ENCODE measurements around the gene CSF3. TPM values are rescaled to one million over a fixed set of nuclear protein-coding genes. Genes with fewer than 3 reads are reported as not detected.
"Not testable (repeated sequence)": the region's sequence is repeated elsewhere in the genome, so short reads cannot be mapped to it uniquely, and the experiment has no call there.

The CSF3 gene
- total RNA-seq, 1 donor from 2014 or later: not detected

GRCh38 chr17:39997543-39997942, 17.7 kb upstream of the CSF3 start:
- H3K36me3 Mint-ChIP-seq (ENCODE audit: insufficient read depth): peaks cover 26% of the 10 kb centered on the region
- TF ChIP-seq, protein P1, sequence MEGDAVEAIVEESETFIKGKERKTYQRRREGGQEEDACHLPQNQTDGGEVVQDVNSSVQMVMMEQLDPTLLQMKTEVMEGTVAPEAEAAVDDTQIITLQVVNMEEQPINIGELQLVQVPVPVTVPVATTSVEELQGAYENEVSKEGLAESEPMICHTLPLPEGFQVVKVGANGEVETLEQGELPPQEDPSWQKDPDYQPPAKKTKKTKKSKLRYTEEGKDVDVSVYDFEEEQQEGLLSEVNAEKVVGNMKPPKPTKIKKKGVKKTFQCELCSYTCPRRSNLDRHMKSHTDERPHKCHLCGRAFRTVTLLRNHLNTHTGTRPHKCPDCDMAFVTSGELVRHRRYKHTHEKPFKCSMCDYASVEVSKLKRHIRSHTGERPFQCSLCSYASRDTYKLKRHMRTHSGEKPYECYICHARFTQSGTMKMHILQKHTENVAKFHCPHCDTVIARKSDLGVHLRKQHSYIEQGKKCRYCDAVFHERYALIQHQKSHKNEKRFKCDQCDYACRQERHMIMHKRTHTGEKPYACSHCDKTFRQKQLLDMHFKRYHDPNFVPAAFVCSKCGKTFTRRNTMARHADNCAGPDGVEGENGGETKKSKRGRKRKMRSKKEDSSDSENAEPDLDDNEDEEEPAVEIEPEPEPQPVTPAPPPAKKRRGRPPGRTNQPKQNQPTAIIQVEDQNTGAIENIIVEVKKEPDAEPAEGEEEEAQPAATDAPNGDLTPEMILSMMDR (IDR thresholded peaks at IDR 0.05; ENCODE audit: unreplicated experiment): no peak
- no peak overlapping the region for H3K27ac Mint-ChIP-seq
- no peaks in the 10 kb centered on the region for H3K9me3 Mint-ChIP-seq (ENCODE audit: low read depth)
- no peak overlapping the region for H3K4me3 Mint-ChIP-seq (ENCODE audit: low read depth)
- H3K27me3 Mint-ChIP-seq: no peaks in the 10 kb centered on the region
- H3K4me1 Mint-ChIP-seq (ENCODE audit: low read depth): no peaks in the 10 kb centered on the region
- DNase-seq (ENCODE audit: low spot score, unreplicated experiment): no peak

GRCh38 chr17:39999067-39999466, 16.2 kb upstream of the CSF3 start:
- no peak for DNase-seq (ENCODE audit: low spot score, unreplicated experiment)
- Mint-ChIP-seq H3K27ac (peak overlapping the region; percentile 3), H3K27me3 (no peaks in the 10 kb centered on the region), H3K4me3 (ENCODE audit: low read depth) (no peak overlapping the region), H3K4me1 (ENCODE audit: low read depth) (no peaks in the 10 kb centered on the region), H3K36me3 (ENCODE audit: insufficient read depth) (peaks cover 14% of the 10 kb centered on the region), H3K9me3 (ENCODE audit: low read depth) (no peaks in the 10 kb centered on the region)
- TF ChIP-seq, protein P1 (IDR thresholded peaks at IDR 0.05; ENCODE audit: unreplicated experiment): no peak

- Mint-ChIP-seq H3K9me3 (ENCODE audit: low read depth) (no peaks in the 10 kb centered on the region), H3K36me3 (ENCODE audit: insufficient read depth) (peaks cover 4% of the 10 kb centered on the region), H3K4me1 (ENCODE audit: low read depth) (no peaks in the 10 kb centered on the region), H3K27ac (no peak overlapping the region), H3K27me3 (no peaks in the 10 kb centered on the region), H3K4me3 (ENCODE audit: low read depth) (no peak overlapping the region)
- TF ChIP-seq, protein P1 (IDR thresholded peaks at IDR 0.05; ENCODE audit: unreplicated experiment): no peak
- no peak for DNase-seq (ENCODE audit: low spot score, unreplicated experiment)
These were observed 15.1 kb upstream of the CSF3 start for GRCh38 chr17:40000161-40000560.

DNA sequence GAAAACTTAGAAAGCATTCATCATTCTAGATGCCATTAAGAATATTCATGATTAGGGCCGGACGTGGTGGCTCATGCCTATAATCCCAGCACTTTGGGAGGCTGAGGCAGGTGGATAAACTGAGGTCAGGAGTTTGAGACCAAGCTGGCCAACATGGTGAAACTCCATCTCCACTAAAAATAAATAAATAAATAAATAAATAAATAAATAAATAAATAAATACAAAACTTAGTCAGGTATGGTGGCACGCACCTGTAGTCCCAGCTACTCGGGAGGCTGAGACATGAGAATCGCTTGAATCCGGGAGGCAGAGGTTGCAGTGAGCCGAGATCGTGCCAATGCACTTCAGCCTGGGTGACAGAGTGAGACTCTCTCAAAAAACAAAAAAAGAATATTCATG, 13.9 kb upstream of the CSF3 start:
- not testable (repeated sequence) for H3K4me3 Mint-ChIP-seq (ENCODE audit: low read depth); DNase-seq (ENCODE audit: low spot score, unreplicated experiment); H3K27me3 Mint-ChIP-seq; H3K36me3 Mint-ChIP-seq (ENCODE audit: insufficient read depth); H3K27ac Mint-ChIP-seq; H3K9me3 Mint-ChIP-seq (ENCODE audit: low read depth); H3K4me1 Mint-ChIP-seq (ENCODE audit: low read depth)

GRCh38 chr17:40004072-40004471, 11.2 kb upstream of the CSF3 start:
- no peak overlapping the region for H3K4me3 Mint-ChIP-seq (ENCODE audit: low read depth)
- no peaks in the 10 kb centered on the region for H3K9me3 Mint-ChIP-seq (ENCODE audit: low read depth)
- DNase-seq (ENCODE audit: low spot score, unreplicated experiment): no peak
- H3K27ac Mint-ChIP-seq: no peak overlapping the region
- TF ChIP-seq, protein P1 (IDR thresholded peaks at IDR 0.05; ENCODE audit: unreplicated experiment): no peak
- H3K4me1 Mint-ChIP-seq (ENCODE audit: low read depth): no peaks in the 10 kb centered on the region
- no peaks in the 10 kb centered on the region for H3K36me3 Mint-ChIP-seq (ENCODE audit: insufficient read depth)
- H3K27me3 Mint-ChIP-seq: no peaks in the 10 kb centered on the region

DNA sequence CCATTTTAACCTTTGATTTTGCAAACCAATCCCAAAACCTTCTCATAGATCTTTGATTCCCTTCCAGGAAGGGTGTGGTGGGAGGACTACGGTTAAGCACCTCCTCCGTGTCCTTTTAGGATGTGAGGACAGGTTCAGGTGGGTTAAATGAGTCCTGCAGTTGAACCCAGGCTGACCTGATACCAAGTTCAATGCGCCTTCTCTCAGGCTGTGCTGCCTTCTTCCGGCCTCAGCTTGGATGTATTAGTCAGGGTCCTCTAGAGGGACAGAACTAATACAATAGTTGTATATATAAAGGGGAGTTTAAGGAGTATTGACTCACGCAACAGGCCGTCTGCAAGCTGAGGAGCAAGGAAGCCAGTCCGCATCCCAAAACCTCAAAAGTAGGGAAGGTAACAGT, 10.5 kb upstream of the CSF3 start:
- TF ChIP-seq, protein P1 (IDR thresholded peaks at IDR 0.05; ENCODE audit: unreplicated experiment): no peak
- Mint-ChIP-seq H3K27ac (no peak overlapping the region), H3K4me1 (ENCODE audit: low read depth) (no peaks in the 10 kb centered on the region), H3K27me3 (no peaks in the 10 kb centered on the region), H3K4me3 (ENCODE audit: low read depth) (no peak overlapping the region), H3K9me3 (ENCODE audit: low read depth) (no peaks in the 10 kb centered on the region), H3K36me3 (ENCODE audit: insufficient read depth) (no peaks in the 10 kb centered on the region)
- no peak for DNase-seq (ENCODE audit: low spot score, unreplicated experiment)

All from progenitor cell of endocrine pancreas (in vitro differentiated cells).